MM.1S (cell line): Measurements from ENCODE around the gene S100A4.

ENCODE experiments used
- DNase-seq: peaks from one replicate; pipeline ENCODE4 v3.0.0-alpha.2; 2015
- H2AFZ ChIP-seq: fragments of 300-600 bp; sonication (generic); 2 replicates; pipeline ENCODE4 v1.6.0; 2016; ENCODE audit warnings: antibody characterized with exemption, low read length
- H3F3A ChIP-seq: fragments of 300-600 bp; sonication (generic); 2 replicates; pipeline ENCODE4 v1.6.1; 2016; ENCODE audit warnings: mild to moderate bottlenecking, antibody characterized with exemption, low read length, moderate library complexity, mixed read lengths; ENCODE audit not compliant: insufficient read depth
- H3K27ac ChIP-seq: fragments of 300-600 bp; sonication (generic); 2 replicates; pipeline ENCODE4 v1.5.1; 2016; ENCODE audit warnings: mild to moderate bottlenecking, low read length
- H3K27me3 ChIP-seq: fragments of 300-600 bp; sonication (generic); replicated peaks from 2 replicates; pipeline ENCODE4 v1.6.0; 2016; ENCODE audit warnings: low read length; ENCODE audit not compliant: insufficient read depth
- H3K36me3 ChIP-seq: fragments of 300-600 bp; sonication (generic); replicated peaks from 2 replicates; pipeline ENCODE4 v1.6.1; 2016; ENCODE audit warnings: mild to moderate bottlenecking, low read length, mixed read lengths; ENCODE audit not compliant: insufficient read depth
- H3K4me1 ChIP-seq: fragments of 300-600 bp; sonication (generic); 2 replicates; pipeline ENCODE4 v1.6.1; 2016; ENCODE audit warnings: low read length, mixed read lengths
- H3K4me2 ChIP-seq: fragments of 300-600 bp; sonication (generic); 2 replicates; pipeline ENCODE4 v1.6.0; 2016; ENCODE audit warnings: low read depth, low read length
- H3K4me3 ChIP-seq: fragments of 300-600 bp; sonication (generic); 2 replicates; pipeline ENCODE4 v1.5.1; 2016; ENCODE audit warnings: low read length, mixed read lengths
- H3K79me2 ChIP-seq: fragments of 300-600 bp; sonication (generic); 2 replicates; pipeline ENCODE4 v1.6.1; 2016; ENCODE audit warnings: mixed run types, low read length, mixed read lengths
- H3K9ac ChIP-seq: fragments of 300-600 bp; sonication (generic); 2 replicates; pipeline ENCODE4 v1.6.1; 2016; ENCODE audit warnings: low read length, mixed read lengths
- H3K9me2 ChIP-seq: fragments of 300-600 bp; sonication (generic); replicated peaks from 2 replicates; pipeline ENCODE4 v1.6.1; 2016; ENCODE audit warnings: mild to moderate bottlenecking, low read length, mixed read lengths; ENCODE audit not compliant: insufficient read depth
- H3K9me3 ChIP-seq: fragments of 300-600 bp; sonication (generic); replicated peaks from 2 replicates; pipeline ENCODE4 v1.6.1; 2016; ENCODE audit warnings: mild to moderate bottlenecking, low read length, mixed read lengths; ENCODE audit not compliant: insufficient read depth
- H4K20me1 ChIP-seq: fragments of 300-600 bp; sonication (generic); 2 replicates; pipeline ENCODE4 v1.6.1; 2016; ENCODE audit warnings: mild to moderate bottlenecking, low read length, moderate library complexity, mixed read lengths; ENCODE audit not compliant: insufficient read depth
- CTCF ChIP-seq: fragments of 300-600 bp; sonication (generic); IDR thresholded peaks from 2 replicates; pipeline ENCODE4 v1.5.1; 2016; ENCODE audit warnings: antibody characterized with exemption, low read length, mixed read lengths
- EZH2 ChIP-seq: fragments of 300-600 bp; sonication (generic); optimal IDR thresholded peaks from 2 replicates; pipeline ENCODE3; 2017; ENCODE audit warnings: low read depth, mild to moderate bottlenecking, antibody characterized with exemption, low read length, mixed read lengths
- EZH2phosphoT487 ChIP-seq: fragments of 300-600 bp; sonication (generic); IDR thresholded peaks from 2 replicates; pipeline ENCODE4 v1.6.1; 2018; ENCODE audit warnings: antibody characterized with exemption, low read length

Gene S100A4

GRCh38 chr1:153572569-153573015, 27.0 kb upstream of the S100A4 start:
- Histone ChIP-seq H3K4me2 (no peak overlapping the region), H3F3A (no peaks in the 10 kb centered on the region), H3K36me3 (no peaks in the 10 kb centered on the region), H3K27me3 (peaks cover under 1% of the 10 kb centered on the region; the same call in 1 of the 2 replicates), H3K9ac (no peak overlapping the region), H3K9me2 (no peaks in the 10 kb centered on the region), H3K4me3 (no peak overlapping the region), H3K9me3 (no peaks in the 10 kb centered on the region), H3K79me2 (no peaks in the 10 kb centered on the region), H3K27ac (no peak overlapping the region), H2AFZ (no peak overlapping the region), H4K20me1 (no peaks in the 10 kb centered on the region), H3K4me1 (0 out of 2 replicates have a peak, but pooled peaks cover 3% of the 10 kb centered on the region)
- peak; percentile 93 for TF ChIP-seq CTCF
- no peak for TF ChIP-seq EZH2
- DNase-seq: peak; percentile 77

- no peak overlapping the region for H3K4me2 ChIP-seq
- peaks cover 7% of the 10 kb centered on the region for H3K4me1 ChIP-seq
- H4K20me1 ChIP-seq: no peaks in the 10 kb centered on the region
- no peak overlapping the region for H3K4me3 ChIP-seq
- no peak overlapping the region for H2AFZ ChIP-seq
- no peak overlapping the region for H3K9ac ChIP-seq
- H3K36me3 ChIP-seq: no peaks in the 10 kb centered on the region
- no peak for TF ChIP-seq EZH2phosphoT487
- no peak for TF ChIP-seq CTCF
- TF ChIP-seq EZH2: no peak
- no peak overlapping the region for H3K27ac ChIP-seq
- no peaks in the 10 kb centered on the region for H3K27me3 ChIP-seq
- H3K79me2 ChIP-seq: no peaks in the 10 kb centered on the region
- H3F3A ChIP-seq: no peaks in the 10 kb centered on the region
- no peaks in the 10 kb centered on the region for H3K9me3 ChIP-seq
- no peak for DNase-seq
- no peaks in the 10 kb centered on the region for H3K9me2 ChIP-seq
Measured at GRCh38 chr1:153571706-153572105, 26.1 kb upstream of the S100A4 start.

GRCh38 chr1:153570874-153571273, 25.3 kb upstream of the S100A4 start:
- no peaks in the 10 kb centered on the region for H3K9me3 ChIP-seq
- H4K20me1 ChIP-seq: no peaks in the 10 kb centered on the region
- DNase-seq: no peak
- H3K27ac ChIP-seq: no peak overlapping the region
- H3K4me2 ChIP-seq: no peak overlapping the region
- H3K9me2 ChIP-seq: no peaks in the 10 kb centered on the region
- no peak for TF ChIP-seq CTCF
- no peak for TF ChIP-seq EZH2phosphoT487
- no peak for TF ChIP-seq EZH2
- no peaks in the 10 kb centered on the region for H3K79me2 ChIP-seq
- peaks cover 12% of the 10 kb centered on the region for H3K4me1 ChIP-seq
- H3F3A ChIP-seq: no peaks in the 10 kb centered on the region
- H2AFZ ChIP-seq: no peak overlapping the region
- H3K36me3 ChIP-seq: no peaks in the 10 kb centered on the region
- H3K27me3 ChIP-seq: no peaks in the 10 kb centered on the region
- no peak overlapping the region for H3K9ac ChIP-seq
- no peak overlapping the region for H3K4me3 ChIP-seq
